PC-3 (cell line): Measurements from ENCODE around the gene CLDN8.

ENCODE experiments used
- EZH2 ChIP-seq: fragments of 300-600 bp; sonication (generic); IDR thresholded peaks from one replicate; pipeline ENCODE4 v1.6.1; 2017; ENCODE audit warnings: antibody characterized with exemption, mild to moderate bottlenecking, low read length; ENCODE audit not compliant: unreplicated experiment
- TF ChIP-seq, protein P1 (sequence below): fragments of 300-600 bp; sonication (generic); conservative IDR thresholded peaks from 2 replicates; pipeline ENCODE4 v1.5.1; 2017; ENCODE audit warnings: antibody characterized with exemption, low read depth, mild to moderate bottlenecking, low read length

DNA sequence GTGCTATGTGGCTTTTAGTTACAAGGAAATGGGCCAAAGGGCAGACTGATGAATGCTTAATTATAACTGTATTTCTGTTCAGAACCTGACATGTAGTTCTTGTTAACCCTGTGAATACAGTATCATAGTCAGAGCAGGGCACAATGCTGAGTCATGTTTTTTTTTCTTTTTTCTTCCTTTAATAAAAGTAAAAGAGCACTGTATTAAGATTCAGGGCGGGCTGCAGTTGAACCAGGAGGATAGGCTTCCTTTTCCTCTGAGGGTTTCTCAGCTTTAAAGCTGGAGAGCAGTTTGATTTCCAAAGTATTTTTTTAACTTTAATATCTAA is 8.7 kb downstream of the CLDN8 start:
- TF ChIP-seq, protein P1, sequence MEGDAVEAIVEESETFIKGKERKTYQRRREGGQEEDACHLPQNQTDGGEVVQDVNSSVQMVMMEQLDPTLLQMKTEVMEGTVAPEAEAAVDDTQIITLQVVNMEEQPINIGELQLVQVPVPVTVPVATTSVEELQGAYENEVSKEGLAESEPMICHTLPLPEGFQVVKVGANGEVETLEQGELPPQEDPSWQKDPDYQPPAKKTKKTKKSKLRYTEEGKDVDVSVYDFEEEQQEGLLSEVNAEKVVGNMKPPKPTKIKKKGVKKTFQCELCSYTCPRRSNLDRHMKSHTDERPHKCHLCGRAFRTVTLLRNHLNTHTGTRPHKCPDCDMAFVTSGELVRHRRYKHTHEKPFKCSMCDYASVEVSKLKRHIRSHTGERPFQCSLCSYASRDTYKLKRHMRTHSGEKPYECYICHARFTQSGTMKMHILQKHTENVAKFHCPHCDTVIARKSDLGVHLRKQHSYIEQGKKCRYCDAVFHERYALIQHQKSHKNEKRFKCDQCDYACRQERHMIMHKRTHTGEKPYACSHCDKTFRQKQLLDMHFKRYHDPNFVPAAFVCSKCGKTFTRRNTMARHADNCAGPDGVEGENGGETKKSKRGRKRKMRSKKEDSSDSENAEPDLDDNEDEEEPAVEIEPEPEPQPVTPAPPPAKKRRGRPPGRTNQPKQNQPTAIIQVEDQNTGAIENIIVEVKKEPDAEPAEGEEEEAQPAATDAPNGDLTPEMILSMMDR = no peak
- TF ChIP-seq EZH2 = no peak
